ENCODE data around the gene HHLA2. TPM values are rescaled to one million over a fixed set of nuclear protein-coding genes. Genes with fewer than 3 reads are reported as not detected.

Gene HHLA2
- total and polyA plus RNA-seq, 7 donors: 0.71 to 97.8 (median 71.7) TPM; not detected in 3

GRCh38 chr3:108311797-108312196, 15.4 kb downstream of the HHLA2 start:
- Histone ChIP-seq H3K27me3 (no peaks in the 10 kb centered on the region), H3K36me3 (no peaks in the 10 kb centered on the region), H3K4me1 (no peaks in the 10 kb centered on the region), H3K4me3 (no peak overlapping the region), H3K9me3 (peaks cover 0 to 6% (median 0%) of the 10 kb centered on the region in 4 donors), H3K27ac (no peak overlapping the region)
- intact Hi-C loops (cut with DNase I): no loop called here
- WGBS, 2 donors: 47 to 79% methylated on average over 5 of the region's 5 CpGs
- TF ChIP-seq, protein P1, sequence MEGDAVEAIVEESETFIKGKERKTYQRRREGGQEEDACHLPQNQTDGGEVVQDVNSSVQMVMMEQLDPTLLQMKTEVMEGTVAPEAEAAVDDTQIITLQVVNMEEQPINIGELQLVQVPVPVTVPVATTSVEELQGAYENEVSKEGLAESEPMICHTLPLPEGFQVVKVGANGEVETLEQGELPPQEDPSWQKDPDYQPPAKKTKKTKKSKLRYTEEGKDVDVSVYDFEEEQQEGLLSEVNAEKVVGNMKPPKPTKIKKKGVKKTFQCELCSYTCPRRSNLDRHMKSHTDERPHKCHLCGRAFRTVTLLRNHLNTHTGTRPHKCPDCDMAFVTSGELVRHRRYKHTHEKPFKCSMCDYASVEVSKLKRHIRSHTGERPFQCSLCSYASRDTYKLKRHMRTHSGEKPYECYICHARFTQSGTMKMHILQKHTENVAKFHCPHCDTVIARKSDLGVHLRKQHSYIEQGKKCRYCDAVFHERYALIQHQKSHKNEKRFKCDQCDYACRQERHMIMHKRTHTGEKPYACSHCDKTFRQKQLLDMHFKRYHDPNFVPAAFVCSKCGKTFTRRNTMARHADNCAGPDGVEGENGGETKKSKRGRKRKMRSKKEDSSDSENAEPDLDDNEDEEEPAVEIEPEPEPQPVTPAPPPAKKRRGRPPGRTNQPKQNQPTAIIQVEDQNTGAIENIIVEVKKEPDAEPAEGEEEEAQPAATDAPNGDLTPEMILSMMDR (IDR thresholded peaks at IDR 0.05): no peak
- no peak for TF ChIP-seq POLR2AphosphoS5 (IDR thresholded peaks at IDR 0.05)
- no peak for DNase-seq

DNA sequence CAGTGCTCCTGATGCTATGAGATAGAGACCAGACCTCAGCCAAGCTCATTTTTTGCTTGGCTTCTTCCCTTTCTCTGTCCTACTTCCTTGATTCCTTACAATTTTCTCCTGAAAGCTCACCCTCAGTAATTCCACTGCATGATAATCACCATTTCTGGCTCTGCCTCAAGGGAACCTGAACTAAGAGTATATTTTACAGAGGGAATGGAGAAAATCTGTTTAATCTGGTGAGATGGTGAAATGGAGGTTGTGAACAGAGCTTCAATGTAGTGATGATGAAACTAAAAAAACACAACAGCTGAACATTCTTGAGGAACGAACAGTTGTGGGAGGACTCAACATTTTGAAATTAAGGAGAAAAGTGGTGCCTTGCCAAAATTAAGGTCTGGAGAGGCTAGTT, 16.3 kb downstream of the HHLA2 start:
- WGBS, 2 donors: 80 to 88% methylated on average over 1 of the region's 1 CpG
- no peaks in the 10 kb centered on the region for H3K4me1 ChIP-seq

DNA sequence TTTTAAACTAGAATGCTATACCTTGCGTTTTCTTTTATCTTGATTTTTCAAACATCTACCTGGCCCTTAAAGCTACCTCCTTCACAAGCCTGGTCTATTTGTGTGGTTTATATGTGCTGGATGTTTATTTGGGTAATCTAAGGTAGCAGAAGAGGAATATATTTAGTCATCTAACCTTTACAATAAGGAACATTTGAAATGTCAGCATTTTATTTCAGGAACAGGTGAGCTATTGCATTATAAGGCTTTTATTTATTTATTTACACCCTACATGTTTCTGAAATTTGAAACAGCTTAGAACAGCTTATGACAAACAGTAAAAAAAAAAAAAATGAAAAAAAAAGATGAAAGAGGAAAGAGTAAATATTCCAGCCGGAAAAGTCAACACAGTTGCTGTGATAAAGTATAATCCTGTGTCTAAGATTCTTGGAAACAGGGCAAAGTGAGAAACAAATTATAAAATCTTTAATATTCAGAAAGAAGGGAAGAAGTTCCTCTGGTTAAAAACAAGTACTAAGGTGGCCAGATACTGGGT, 19.5 kb downstream of the HHLA2 start:
- 17 to 67% methylated on average over 2 of the region's 2 CpGs for WGBS, 2 donors
- Histone ChIP-seq H3K27ac (no peak overlapping the region), H3K4me3 (no peak overlapping the region), H3K36me3 (no peaks in the 10 kb centered on the region), H3K4me1 (peaks cover 0 to 13% (median 6%) of the 10 kb centered on the region in 4 donors), H3K27me3 (no peaks in the 10 kb centered on the region), H3K9me3 (no peaks in the 10 kb centered on the region)
- no peak for DNase-seq
- intact Hi-C loops (cut with DNase I): no loop called here
- TF ChIP-seq POLR2A (IDR thresholded peaks at IDR 0.05) (no peak), EP300 (IDR thresholded peaks at IDR 0.05) (no peak), POLR2AphosphoS5 (IDR thresholded peaks at IDR 0.05) (no peak)
- TF ChIP-seq, protein P1 (IDR thresholded peaks at IDR 0.05): no peak

More for the DNA sequence above, 16.3 kb downstream of the HHLA2 start:
- no peak overlapping the region for H3K27ac ChIP-seq
- H3K9me3 ChIP-seq: peaks cover 0 to 6% (median 0%) of the 10 kb centered on the region in 4 donors
- no peak overlapping the region for H3K4me3 ChIP-seq
- intact Hi-C loops (cut with DNase I): no loop called here
- no peak for DNase-seq
- H3K27me3 ChIP-seq: no peaks in the 10 kb centered on the region
- TF ChIP-seq, protein P1 (IDR thresholded peaks at IDR 0.05): no peak
- H3K36me3 ChIP-seq: no peaks in the 10 kb centered on the region

GRCh38 chr3:108319428-108320082, 23.2 kb downstream of the HHLA2 start:
- no peak for TF ChIP-seq POLR2A (IDR thresholded peaks at IDR 0.05)
- TF ChIP-seq POLR2AphosphoS5 (IDR thresholded peaks at IDR 0.05): peak in 2 of 4 donors; percentile 10 to 13
- TF ChIP-seq, protein P1 (IDR thresholded peaks at IDR 0.05): no peak
- no peak for TF ChIP-seq EP300 (IDR thresholded peaks at IDR 0.05)
- Histone ChIP-seq H3K36me3 (no peaks in the 10 kb centered on the region), H3K4me3 (no peak overlapping the region), H3K27ac (no peak overlapping the region), H3K27me3 (no peaks in the 10 kb centered on the region), H3K4me1 (peaks cover 0 to 13% (median 6%) of the 10 kb centered on the region in 4 donors), H3K9me3 (no peaks in the 10 kb centered on the region)
- 17 to 59% methylated on average over 6 of the region's 6 CpGs for WGBS, 2 donors
- intact Hi-C loops (cut with DNase I): no loop called here
- no peak for DNase-seq

Measured in sigmoid colon (tissue), 7 donors.